Mesodermal cell (in vitro differentiated cells): ENCODE measurements around the gene SAXO2. TPM values are rescaled to one million over a fixed set of nuclear protein-coding genes. Genes with fewer than 3 reads are reported as not detected.
"Not testable (repeated sequence)": the region's sequence is repeated elsewhere in the genome, so short reads cannot be mapped to it uniquely, and the experiment has no call there.

Experiments used
- H3K27ac ChIP-seq: 2 replicates; pipeline ENCODE4 v1.7.0; 2013; ENCODE audit warnings: mild to moderate bottlenecking, low read depth, low read length, moderate library complexity; ENCODE audit not compliant: severe bottlenecking
- H3K36me3 ChIP-seq: 2 replicates; pipeline ENCODE4 v1.7.1; 2013; ENCODE audit warnings: mild to moderate bottlenecking, low read length, moderate library complexity; ENCODE audit not compliant: control insufficient read depth, insufficient read depth
- H3K4me1 ChIP-seq: one replicate; pipeline ENCODE4 v1.7.1; 2013; ENCODE audit warnings: mild to moderate bottlenecking, low read length; ENCODE audit not compliant: insufficient read depth, control insufficient read depth, poor library complexity, severe bottlenecking
- H3K4me3 ChIP-seq: 2 replicates; pipeline ENCODE4 v1.7.0; 2013; ENCODE audit warnings: low read length, control low read depth, mild to moderate bottlenecking; ENCODE audit not compliant: insufficient read depth, poor library complexity, severe bottlenecking; ENCODE audit errors: extremely low read depth
- H3K9me3 ChIP-seq: 2 replicates; pipeline ENCODE4 v1.7.1; 2013; ENCODE audit warnings: mild to moderate bottlenecking, low read length, moderate library complexity; ENCODE audit not compliant: control insufficient read depth
- WGBS, 2 experiments: methylation state at CpG; one replicate each; pipeline ENCODE4 v1.1.5; 2013; ENCODE audit warnings: missing lambda C conversion rate in 2 of 2; ENCODE audit not compliant: insufficient coverage in 2 of 2; 5-methylcytosine and 5-hydroxymethylcytosine counted together
- polyA plus RNA-seq, 2 experiments: library from polyadenylated mRNA; stranded (reverse); fragments of 50-300 nt; gene quantifications; one replicate each; pipeline ENCODE4 v1.2.3, GENCODE V29; 2013

Gene SAXO2
- polyA plus RNA-seq (2013, experiment 1 of 2) = 2.2 TPM
- 2.3 TPM for polyA plus RNA-seq (2013, experiment 2 of 2)

GRCh38 chr15:82262422-82263026, at the start of gene SAXO2, which contains the start of gene EFL1:
TSS of gene SAXO2 (plus strand) at chr15:82262818. CDS start at chr15:82262880, 62 bp downstream.
TSS of gene EFL1 (minus strand) at chr15:82262734. CDS start at chr15:82261778, 956 bp downstream.
- H3K9me3 ChIP-seq = no peaks in the 10 kb centered on the region
- H3K4me1 ChIP-seq = no peaks in the 10 kb centered on the region
- 0 to 1% methylated on average over 44 to 47 of the region's 57 CpGs for WGBS, 2 experiments

GRCh38 chr15:82216092-82216491, 46.5 kb upstream of the SAXO2 start:
- H3K27ac ChIP-seq, H3K4me1 ChIP-seq, H3K4me3 ChIP-seq, H3K36me3 ChIP-seq, H3K9me3 ChIP-seq: not testable (repeated sequence)
- WGBS, 2 experiments = no CpG with 5 or more reads among the region's 2 CpGs

More at GRCh38 chr15:82262422-82263026, at the start of gene SAXO2, which contains the start of gene EFL1:
- Histone ChIP-seq H3K27ac (peak within 1 kb of the TSS; percentile 54), H3K4me3 (peak within 1 kb of the TSS; percentile 70), H3K36me3 (peaks cover 6% of the 10 kb centered on the region)

GRCh38 chr15:82221535-82221934, 41.1 kb upstream of the SAXO2 start:
- not testable (repeated sequence) for H3K4me3 ChIP-seq, H3K36me3 ChIP-seq, H3K4me1 ChIP-seq, H3K9me3 ChIP-seq, H3K27ac ChIP-seq
- 75 to 84% methylated on average over 2 of the region's 2 CpGs for WGBS, 2 experiments

GRCh38 chr15:82228750-82229149, 33.9 kb upstream of the SAXO2 start:
- Histone ChIP-seq H3K4me3 (no peak overlapping the region), H3K36me3 (peaks cover 19% of the 10 kb centered on the region), H3K9me3 (no peaks in the 10 kb centered on the region), H3K27ac (no peak overlapping the region), H3K4me1 (no peaks in the 10 kb centered on the region)
- WGBS, 2 experiments = no CpG with 5 or more reads among the region's 1 CpG

GRCh38 chr15:82231233-82231632, 31.4 kb upstream of the SAXO2 start:
- no peaks in the 10 kb centered on the region for H3K9me3 ChIP-seq
- H3K27ac ChIP-seq = no peak overlapping the region
- no peak overlapping the region for H3K4me3 ChIP-seq
- H3K4me1 ChIP-seq = no peaks in the 10 kb centered on the region
- H3K36me3 ChIP-seq = peaks cover 18% of the 10 kb centered on the region
- 80 to 100% methylated on average over 1 of the region's 2 CpGs for WGBS, 2 experiments

- Histone ChIP-seq H3K4me1 (no peaks in the 10 kb centered on the region), H3K4me3 (no peak overlapping the region), H3K9me3 (no peaks in the 10 kb centered on the region), H3K27ac (no peak overlapping the region), H3K36me3 (peaks cover 12% of the 10 kb centered on the region)
- 75 to 100% methylated on average over 2 of the region's 2 CpGs for WGBS, 2 experiments
These were observed 30.8 kb upstream of the SAXO2 start for GRCh38 chr15:82231842-82232241.

- H3K9me3 ChIP-seq, H3K4me3 ChIP-seq, H3K4me1 ChIP-seq, H3K27ac ChIP-seq: not testable (repeated sequence)
- peaks cover 25% of the 10 kb centered on the region for H3K36me3 ChIP-seq
- 86 to 94% methylated on average over 2 of the region's 3 CpGs for WGBS, 2 experiments
These were observed 24.6 kb upstream of the SAXO2 start for GRCh38 chr15:82237944-82238534.

GRCh38 chr15:82239685-82240391, 22.8 kb upstream of the SAXO2 start:
- peaks cover 25% of the 10 kb centered on the region for H3K36me3 ChIP-seq
- no peaks in the 10 kb centered on the region for H3K9me3 ChIP-seq
- no peak overlapping the region for H3K4me3 ChIP-seq
- 98 to 100% methylated on average over 1 to 3 of the region's 5 CpGs for WGBS, 2 experiments
- H3K4me1 ChIP-seq = no peaks in the 10 kb centered on the region
- H3K27ac ChIP-seq = no peak overlapping the region

- H3K4me3 ChIP-seq, H3K9me3 ChIP-seq, H3K27ac ChIP-seq, H3K4me1 ChIP-seq: not testable (repeated sequence)
- no CpG with 5 or more reads among the region's 1 CpG for WGBS, 2 experiments
- H3K36me3 ChIP-seq = peaks cover 33% of the 10 kb centered on the region
These were observed 20.6 kb upstream of the SAXO2 start for GRCh38 chr15:82241836-82242499.

GRCh38 chr15:82243644-82244043, 19.0 kb upstream of the SAXO2 start:
- no CpG with 5 or more reads among the region's 5 CpGs for WGBS, 2 experiments
- H3K4me3 ChIP-seq, H3K9me3 ChIP-seq, H3K27ac ChIP-seq, H3K4me1 ChIP-seq: not testable (repeated sequence)
- H3K36me3 ChIP-seq = peaks cover 31% of the 10 kb centered on the region
